Mucosa of stomach (tissue), 1 donor: Measurements from ENCODE around the gene PHACTR2.

Source experiments
- H3K27me3 ChIP-seq: one replicate; pipeline ENCODE4 v1.7.0; 2013; ENCODE audit warnings: mild to moderate bottlenecking, low read length; ENCODE audit not compliant: control insufficient read depth, insufficient read depth
- H3K36me3 ChIP-seq: one replicate; pipeline ENCODE4 v1.7.0; 2013; ENCODE audit warnings: low read length; ENCODE audit not compliant: control insufficient read depth, insufficient read depth
- H3K4me1 ChIP-seq: one replicate; pipeline ENCODE4 v1.7.0; 2013; ENCODE audit warnings: mild to moderate bottlenecking, low read length; ENCODE audit not compliant: control insufficient read depth, insufficient read depth
- H3K4me3 ChIP-seq: one replicate; pipeline ENCODE4 v1.7.0; 2013; ENCODE audit warnings: low read length
- H3K9ac ChIP-seq: one replicate; pipeline ENCODE4 v1.7.0; 2013; ENCODE audit warnings: mild to moderate bottlenecking, low read length, moderate library complexity
- H3K9me3 ChIP-seq: one replicate; pipeline ENCODE4 v1.7.0; 2013; ENCODE audit warnings: mild to moderate bottlenecking, low read length, moderate library complexity; ENCODE audit not compliant: control insufficient read depth
- donor health status: Pancreatic carcinoma.

Gene PHACTR2

DNA sequence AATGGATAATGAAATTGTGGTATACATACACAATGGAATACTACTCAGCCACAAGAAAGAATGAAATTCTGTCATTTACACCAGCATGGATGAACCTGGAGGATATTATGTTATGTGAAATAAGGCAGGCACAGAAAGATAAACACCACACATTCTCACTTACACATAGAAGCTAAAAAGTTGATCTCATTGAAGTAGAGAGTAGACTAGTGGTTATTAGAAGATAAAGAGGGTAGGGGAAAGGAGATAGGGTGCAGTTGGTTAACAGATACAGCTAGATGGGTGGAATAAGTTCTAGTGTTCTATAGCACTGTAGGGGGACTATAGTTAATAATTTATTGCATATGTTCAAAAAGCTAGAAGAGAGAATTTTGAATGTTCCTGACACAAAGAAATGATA lies 139.9 kb downstream of the PHACTR2 start:
- H3K27me3 ChIP-seq = no peaks in the 10 kb centered on the region
- H3K9ac ChIP-seq = no peak overlapping the region
- no peak overlapping the region for H3K4me3 ChIP-seq
- no peaks in the 10 kb centered on the region for H3K36me3 ChIP-seq
- H3K9me3 ChIP-seq = no peaks in the 10 kb centered on the region
- no peaks in the 10 kb centered on the region for H3K4me1 ChIP-seq

DNA sequence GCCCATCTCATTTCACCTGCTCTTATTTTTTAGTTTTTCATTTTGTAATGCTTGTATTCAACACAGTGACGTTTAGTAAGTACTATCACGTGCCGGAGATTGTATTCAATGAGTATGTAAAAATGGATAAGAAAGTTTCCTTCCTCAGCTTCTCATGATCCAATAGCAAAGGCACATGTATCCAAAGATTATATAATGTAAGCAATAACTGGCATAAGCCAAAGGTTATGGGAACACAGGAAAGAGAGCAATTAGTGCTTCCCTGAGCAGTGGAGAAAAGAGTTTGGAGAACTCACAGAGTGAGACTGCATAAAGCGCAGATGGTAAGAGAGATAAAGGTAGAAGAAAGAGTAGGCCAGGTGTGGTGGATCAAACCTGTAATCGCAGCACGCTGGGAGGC lies 143.6 kb downstream of the PHACTR2 start:
- H3K27me3 ChIP-seq = no peaks in the 10 kb centered on the region
- H3K36me3 ChIP-seq = no peaks in the 10 kb centered on the region
- no peak overlapping the region for H3K9ac ChIP-seq
- H3K4me1 ChIP-seq = no peaks in the 10 kb centered on the region
- no peak overlapping the region for H3K4me3 ChIP-seq
- no peaks in the 10 kb centered on the region for H3K9me3 ChIP-seq

DNA sequence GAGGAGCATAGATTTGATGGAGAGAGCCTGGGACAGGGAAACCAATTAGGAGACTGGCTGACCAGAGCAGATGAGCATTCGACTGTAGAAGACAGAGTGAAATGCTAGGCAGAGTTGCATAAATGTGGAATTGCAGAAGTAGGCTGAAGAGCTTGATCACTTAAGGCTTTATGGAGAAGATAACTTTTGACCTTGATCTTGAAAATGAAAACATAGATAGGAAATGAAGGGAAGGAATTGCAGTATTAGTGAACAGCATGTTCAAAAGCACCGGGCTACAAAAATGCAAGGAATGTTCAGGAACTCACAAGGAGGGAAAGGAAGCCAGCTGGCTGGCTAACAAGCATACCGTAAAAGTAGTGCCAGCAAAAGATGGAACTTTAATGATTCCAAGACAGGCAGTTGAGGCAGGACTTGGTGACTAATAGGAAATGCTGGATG lies 144.8 kb downstream of the PHACTR2 start:
- Histone ChIP-seq H3K9me3 (no peaks in the 10 kb centered on the region), H3K36me3 (no peaks in the 10 kb centered on the region), H3K9ac (no peak overlapping the region), H3K4me3 (no peak overlapping the region), H3K4me1 (no peaks in the 10 kb centered on the region), H3K27me3 (no peaks in the 10 kb centered on the region)

DNA sequence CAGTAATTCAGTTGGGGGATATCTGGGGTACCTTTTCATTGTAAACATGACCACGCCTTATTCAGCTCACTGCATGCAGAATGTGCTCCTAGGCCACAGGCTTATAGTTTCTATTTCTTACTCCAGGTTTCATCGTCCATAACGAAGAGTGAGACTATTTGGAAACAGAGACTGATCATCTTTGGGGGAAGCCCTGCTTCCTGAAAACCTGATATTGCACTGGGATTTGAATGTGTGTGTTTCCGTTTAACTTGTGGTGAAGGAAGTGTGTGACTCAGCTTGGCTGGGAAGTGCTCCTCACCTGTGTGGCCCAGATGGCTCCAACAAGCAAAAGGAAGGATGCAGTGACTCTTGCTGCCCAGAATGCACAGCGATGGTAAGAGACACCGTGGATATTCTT lies 145.8 kb downstream of the PHACTR2 start:
- H3K4me1 ChIP-seq = no peaks in the 10 kb centered on the region
- H3K36me3 ChIP-seq = no peaks in the 10 kb centered on the region
- H3K9me3 ChIP-seq = no peaks in the 10 kb centered on the region
- no peaks in the 10 kb centered on the region for H3K27me3 ChIP-seq
- no peak overlapping the region for H3K4me3 ChIP-seq
- no peak overlapping the region for H3K9ac ChIP-seq

DNA sequence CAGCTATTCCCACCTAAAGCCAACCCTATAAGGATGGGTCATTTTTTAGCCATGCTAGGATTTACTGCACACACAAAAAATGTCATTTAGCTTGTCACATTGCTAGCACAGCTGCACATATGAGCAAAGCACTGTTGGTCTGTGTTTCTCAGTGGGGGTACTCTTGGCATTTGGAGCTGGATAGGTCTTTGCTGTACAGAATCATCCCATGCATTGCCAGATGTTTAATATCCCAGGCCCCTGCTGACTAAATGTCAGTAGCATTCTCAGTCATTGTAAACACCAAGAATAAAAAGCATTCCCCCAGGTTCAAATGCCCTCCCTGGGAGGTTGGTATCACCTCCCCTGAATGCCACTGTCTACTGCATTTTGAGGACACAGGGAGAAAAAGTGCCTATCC lies 150.8 kb downstream of the PHACTR2 start:
- Histone ChIP-seq H3K9ac (no peak overlapping the region), H3K36me3 (no peaks in the 10 kb centered on the region), H3K4me1 (no peaks in the 10 kb centered on the region), H3K4me3 (no peak overlapping the region), H3K27me3 (no peaks in the 10 kb centered on the region), H3K9me3 (no peaks in the 10 kb centered on the region)

DNA sequence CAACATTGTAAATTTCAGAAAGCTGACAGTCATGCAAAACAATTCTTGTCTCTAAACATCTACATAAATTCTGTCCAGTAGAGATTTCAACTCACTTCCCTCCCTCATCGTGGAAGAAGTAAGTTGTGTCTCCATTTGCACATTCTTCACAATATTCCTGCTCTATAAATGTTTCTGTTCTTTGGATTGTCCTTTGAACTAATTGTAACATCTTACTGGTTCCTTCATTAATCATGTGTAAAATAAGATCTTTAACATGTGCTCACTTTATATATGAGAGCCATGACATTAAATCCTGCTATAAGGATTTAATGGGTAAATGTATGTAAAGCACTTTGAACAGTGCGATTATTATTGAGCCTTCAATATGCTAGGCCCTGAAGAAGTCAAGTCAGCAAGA lies 158.4 kb downstream of the PHACTR2 start:
- no peaks in the 10 kb centered on the region for H3K36me3 ChIP-seq
- no peaks in the 10 kb centered on the region for H3K27me3 ChIP-seq
- no peak overlapping the region for H3K9ac ChIP-seq
- no peak overlapping the region for H3K4me3 ChIP-seq
- H3K4me1 ChIP-seq = peaks cover 21% of the 10 kb centered on the region
- no peaks in the 10 kb centered on the region for H3K9me3 ChIP-seq

DNA sequence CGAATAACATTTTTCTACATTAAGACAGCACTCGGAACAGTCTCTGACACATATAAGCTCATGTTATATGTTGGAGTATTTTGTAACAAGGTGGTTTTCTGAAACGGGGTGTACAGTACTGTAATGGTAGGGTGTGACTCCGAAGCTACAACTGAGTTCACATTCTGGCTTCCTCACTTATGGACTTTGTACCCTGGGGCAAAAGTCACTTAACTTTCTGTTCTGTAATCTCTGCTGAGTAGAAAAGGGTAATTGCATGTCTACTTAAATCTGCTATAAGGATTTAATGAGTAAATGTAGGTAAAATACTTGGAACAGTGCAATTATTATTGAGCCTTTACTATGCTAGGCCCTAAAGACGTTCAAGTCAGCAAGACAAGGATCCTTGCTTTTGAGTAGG lies 160.6 kb downstream of the PHACTR2 start:
- no peaks in the 10 kb centered on the region for H3K9me3 ChIP-seq
- no peak overlapping the region for H3K9ac ChIP-seq
- no peaks in the 10 kb centered on the region for H3K36me3 ChIP-seq
- no peak overlapping the region for H3K4me3 ChIP-seq
- H3K4me1 ChIP-seq = peaks cover 21% of the 10 kb centered on the region
- no peaks in the 10 kb centered on the region for H3K27me3 ChIP-seq

DNA sequence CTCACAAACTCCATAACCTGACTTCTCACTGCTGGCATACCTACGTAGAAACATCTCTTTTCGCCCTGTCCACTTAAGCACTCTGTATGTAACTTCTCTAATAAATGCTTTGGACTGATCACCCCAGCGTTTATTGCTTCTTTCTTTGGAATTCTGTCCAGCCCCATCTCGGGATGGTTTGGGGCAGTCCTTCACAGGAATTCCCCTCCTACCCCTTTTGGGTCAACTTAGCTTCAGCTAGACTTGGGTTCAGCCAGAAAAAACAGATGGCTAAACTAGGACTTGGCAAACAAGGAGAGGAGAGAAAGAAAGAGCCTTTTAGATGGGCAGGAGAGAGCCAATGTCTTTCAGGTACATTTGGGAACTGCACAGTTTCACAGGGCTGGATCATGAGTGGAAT lies 161.4 kb downstream of the PHACTR2 start:
- H3K9me3 ChIP-seq = no peaks in the 10 kb centered on the region
- peaks cover 24% of the 10 kb centered on the region for H3K4me1 ChIP-seq

DNA sequence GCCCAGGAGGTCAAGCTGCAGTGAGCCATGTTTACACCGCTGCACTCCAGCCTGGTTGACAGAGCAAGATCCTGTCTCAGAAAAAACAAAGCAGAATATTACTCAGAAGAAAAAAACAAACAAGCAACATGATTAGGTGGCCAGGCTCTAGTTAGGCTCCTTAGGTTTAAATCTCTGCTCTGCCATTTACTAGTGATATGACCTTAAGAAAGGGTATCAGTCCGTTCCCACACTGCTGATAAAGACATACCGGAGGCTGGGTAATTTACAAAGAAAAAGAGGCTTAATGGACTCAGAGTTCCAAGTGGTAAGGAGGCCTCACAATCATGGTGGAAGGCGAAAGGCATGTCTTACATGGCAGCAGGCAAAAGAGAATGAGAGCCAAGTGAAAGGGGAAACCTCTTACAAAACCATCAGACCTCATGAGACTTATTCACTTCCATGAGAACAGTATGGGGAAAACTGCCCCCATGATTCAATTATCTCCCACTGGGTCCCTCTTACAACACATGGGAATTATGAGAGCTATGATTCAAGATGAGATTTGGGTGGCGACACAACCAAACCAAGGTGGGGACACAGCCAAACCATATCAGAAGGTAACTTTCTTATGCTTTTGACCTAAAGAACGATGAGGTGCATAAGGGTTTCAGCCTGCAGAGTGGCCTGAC lies 163.0 kb downstream of the PHACTR2 start:
- no peak overlapping the region for H3K4me3 ChIP-seq
- H3K9ac ChIP-seq = no peak overlapping the region
- H3K4me1 ChIP-seq = peaks cover 24% of the 10 kb centered on the region
- no peaks in the 10 kb centered on the region for H3K36me3 ChIP-seq
- no peaks in the 10 kb centered on the region for H3K27me3 ChIP-seq
- no peaks in the 10 kb centered on the region for H3K9me3 ChIP-seq

More for the DNA sequence above, 161.4 kb downstream of the PHACTR2 start:
- Histone ChIP-seq H3K27me3 (no peaks in the 10 kb centered on the region), H3K9ac (no peak overlapping the region), H3K36me3 (no peaks in the 10 kb centered on the region), H3K4me3 (no peak overlapping the region)

DNA sequence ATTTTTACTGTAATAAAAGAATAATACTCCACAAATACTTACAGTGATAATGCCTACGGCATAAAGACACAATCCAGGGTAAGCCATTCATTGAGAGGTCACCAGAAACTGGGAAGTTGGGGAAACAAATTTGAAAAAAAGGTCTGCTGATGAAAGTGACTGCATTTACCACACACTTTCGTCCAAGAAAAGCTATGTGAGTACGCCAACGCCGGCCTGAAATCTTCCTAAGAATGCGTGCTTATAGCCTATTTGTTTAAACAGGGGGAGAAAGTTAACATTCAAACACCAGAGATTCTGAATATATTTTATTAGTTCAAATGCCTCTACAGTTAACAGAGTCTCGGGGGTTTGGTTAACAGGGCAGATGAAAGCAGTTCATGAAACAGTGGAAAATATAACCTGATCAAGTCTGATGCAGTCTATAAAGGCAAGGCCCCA lies 164.7 kb downstream of the PHACTR2 start:
- Histone ChIP-seq H3K27me3 (no peaks in the 10 kb centered on the region), H3K4me3 (peak overlapping the region; percentile 92), H3K4me1 (peaks cover 23% of the 10 kb centered on the region), H3K9me3 (no peaks in the 10 kb centered on the region), H3K36me3 (no peaks in the 10 kb centered on the region), H3K9ac (peak overlapping the region; percentile 99)

DNA sequence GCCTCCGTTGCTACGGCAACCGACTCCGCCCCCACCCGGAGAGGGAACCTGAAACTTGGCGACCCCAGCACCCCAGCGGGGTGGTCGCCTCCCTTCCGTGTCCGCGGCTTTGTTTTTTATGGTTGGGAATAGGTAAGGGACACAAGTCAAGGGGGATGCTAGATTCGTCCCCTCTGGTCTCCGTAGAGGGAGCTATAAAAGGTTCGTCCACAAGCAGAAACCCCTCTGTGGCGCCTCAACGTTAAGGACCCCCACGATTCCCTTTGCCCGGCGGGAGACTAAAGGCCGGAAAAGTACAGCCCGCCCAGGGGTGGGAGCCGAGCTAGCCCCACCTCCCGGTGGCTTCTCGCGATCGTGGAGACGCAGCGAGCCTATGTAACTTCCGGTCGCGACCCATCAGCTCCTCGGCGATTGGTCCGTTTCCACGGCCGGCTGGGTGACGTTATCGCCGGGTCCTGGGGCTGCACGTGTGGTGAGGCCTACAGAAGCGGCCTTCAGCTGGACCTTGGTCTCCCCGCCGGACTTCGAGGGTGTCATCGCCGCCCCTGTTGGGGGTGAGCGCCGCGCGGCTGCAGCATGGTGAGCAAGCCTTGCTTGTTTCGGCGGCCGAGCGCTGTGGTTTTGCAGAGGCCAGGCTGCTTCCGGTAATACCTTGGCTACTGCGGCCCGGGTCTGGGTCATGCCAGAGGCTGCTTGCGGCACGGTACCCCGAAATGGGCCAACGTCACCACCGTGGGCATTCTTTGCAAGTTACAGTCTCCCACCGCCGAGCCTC lies 165.3 kb downstream of the PHACTR2 start, which contains the start of gene LTV1:
TSS of gene LTV1 (plus strand) at position 437 of the 775 bp plus-strand sequence. CDS start at position 577, 140 bp downstream.
- Histone ChIP-seq H3K36me3 (no peaks in the 10 kb centered on the region), H3K9ac (peak within 1 kb of the TSS; percentile 99), H3K4me1 (peaks cover 17% of the 10 kb centered on the region), H3K27me3 (no peaks in the 10 kb centered on the region), H3K4me3 (peak within 1 kb of the TSS; percentile 92), H3K9me3 (no peaks in the 10 kb centered on the region)

DNA sequence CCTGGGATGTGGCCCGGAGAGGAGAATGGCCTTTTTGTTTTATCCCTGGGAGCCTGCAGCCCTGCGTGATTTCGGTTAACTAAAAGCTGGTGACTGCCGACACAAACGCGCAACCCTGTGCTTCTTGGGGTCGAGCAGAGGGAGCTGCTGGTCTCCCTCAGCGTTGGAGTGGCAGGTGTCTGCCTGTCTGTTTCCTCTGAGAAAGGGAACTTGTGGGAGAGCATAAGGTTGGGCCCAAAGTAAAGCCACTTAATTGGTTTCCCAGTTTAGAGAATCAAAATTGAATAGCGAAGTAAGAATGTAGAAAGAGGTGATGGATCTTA lies 165.9 kb downstream of the PHACTR2 start:
- H3K27me3 ChIP-seq = no peaks in the 10 kb centered on the region
- peaks cover 12% of the 10 kb centered on the region for H3K4me1 ChIP-seq
- H3K4me3 ChIP-seq = peak overlapping the region; percentile 92
- H3K9ac ChIP-seq = peak overlapping the region; percentile 99
- H3K36me3 ChIP-seq = no peaks in the 10 kb centered on the region
- no peaks in the 10 kb centered on the region for H3K9me3 ChIP-seq
